ENCODE data around the gene FAM171A2. TPM values are rescaled to one million over a fixed set of nuclear protein-coding genes. Genes with fewer than 3 reads are reported as not detected.
A peak's percentile ranks its signal among the peaks of the same experiment; 100 is the strongest.

Gene FAM171A2
- total and polyA plus RNA-seq, 2 of the 8 experiments (the other 6 are each of a cell fraction or from before 2014, with no cell fraction given) = 21.9 to 24.1 TPM

GRCh38 chr17:44314869-44315661, 48.6 kb downstream of the FAM171A2 start (continued):
- no peak for TF ChIP-seq TCF12 (IDR thresholded peaks at IDR 0.05; ENCODE audit: low read depth, low read length)
- peak; percentile 87 for TF ChIP-seq CHD2 (IDR thresholded peaks at IDR 0.05; ENCODE audit: low read length)
- TF ChIP-seq EZH2 (IDR thresholded peaks at IDR 0.05; ENCODE audit: low read depth, low read length, severe bottlenecking) = peak; percentile 12
- TF ChIP-seq TAF1 (IDR thresholded peaks at IDR 0.05; ENCODE audit: low read depth, low read length) = no peak
- no peak for TF ChIP-seq RXRA (IDR thresholded peaks at IDR 0.05; ENCODE audit: insufficient read depth, low read depth, low read length)
- peak; percentile 66 for TF ChIP-seq KDM4A (IDR thresholded peaks at IDR 0.05; ENCODE audit: low read depth, low read length, severe bottlenecking)
- TF ChIP-seq NRF1 (IDR thresholded peaks at IDR 0.05; ENCODE audit: low read depth, low read length) = peak; percentile 45
- TF ChIP-seq ASH2L (IDR thresholded peaks at IDR 0.05; ENCODE audit: low read length) = peak; percentile 32
- TF ChIP-seq CHD7 (IDR thresholded peaks at IDR 0.05; ENCODE audit: insufficient replicate concordance, low read length) = no peak
- TF ChIP-seq BRCA1 (IDR thresholded peaks at IDR 0.05; ENCODE audit: low read depth, low read length) = peak; percentile 61

All from H1 (cell line).